WTC11 (cell line): ENCODE measurements around the gene UMODL1. TPM values are rescaled to one million over a fixed set of nuclear protein-coding genes. Genes with fewer than 3 reads are reported as not detected.

Experiments used
- ATAC-seq: fragments of 200-7000 bp; cut with Tn5 transposase; 2 replicates; pipeline ENCODE4 v1.10.0; 2021; ENCODE audit warnings: mild to moderate bottlenecking, moderate library complexity
- CTCF ChIA-PET: fragments of 300-600 bp; sonication (Branson Sonifier 250); formaldehyde crosslinking; loops from one replicate; lab custom pipeline; 2021; ENCODE audit warnings: antibody characterized with exemption; lab: Charles Lee
- POLR2A ChIA-PET: fragments of 350-600 bp; sonication (Branson Sonifier 250); formaldehyde crosslinking; loops from one replicate; lab custom pipeline; 2021; ENCODE audit warnings: antibody characterized with exemption; lab: Charles Lee
- DNase-seq: peaks from one replicate; pipeline ENCODE4 v3.0.0; 2021; ENCODE audit warnings: low spot score
- H3K27ac Mint-ChIP-seq: 2 replicates; pipeline ENCODE4 v1.8.0; 2021; ENCODE audit warnings: mixed read lengths
- H3K27me3 Mint-ChIP-seq: 2 replicates; pipeline ENCODE4 v1.8.0; 2021; ENCODE audit warnings: low read depth, mild to moderate bottlenecking, moderate library complexity, mixed read lengths
- H3K36me3 Mint-ChIP-seq: 2 replicates; pipeline ENCODE4 v1.8.0; 2021; ENCODE audit warnings: mixed read lengths
- H3K4me1 Mint-ChIP-seq: 2 replicates; pipeline ENCODE4 v1.8.0; 2022; ENCODE audit warnings: mixed read lengths
- H3K4me3 Mint-ChIP-seq: 2 replicates; pipeline ENCODE4 v1.8.0; 2021; ENCODE audit warnings: mild to moderate bottlenecking, moderate library complexity, mixed read lengths
- H3K9me3 Mint-ChIP-seq: 2 replicates; pipeline ENCODE4 v1.8.0; 2021; ENCODE audit warnings: mixed read lengths
- ATF6 ChIP-seq: sonication (generic); formaldehyde crosslinking; IDR thresholded peaks from 2 replicates; pipeline ENCODE4 v1.8.1; 2023; ENCODE audit warnings: mild to moderate bottlenecking, missing genetic modification reagents
- HMGXB4 ChIP-seq: sonication (generic); formaldehyde crosslinking; IDR thresholded peaks from 2 replicates; pipeline ENCODE4 v1.8.1; 2023; ENCODE audit warnings: mild to moderate bottlenecking, moderate library complexity, missing genetic modification reagents
- IRF1 ChIP-seq: sonication (generic); formaldehyde crosslinking; IDR thresholded peaks from 2 replicates; pipeline ENCODE4 v1.8.0; 2023; ENCODE audit warnings: missing genetic modification reagents
- JAZF1 ChIP-seq: fragments of 250-450 bp; sonication (Bioruptor Pico); IDR thresholded peaks from 2 replicates; pipeline ENCODE4 v1.9.0; 2021; ENCODE audit warnings: moderate library complexity, mild to moderate bottlenecking, inconsistent platforms
- JUN ChIP-seq: sonication (generic); formaldehyde crosslinking; IDR thresholded peaks from 2 replicates; pipeline ENCODE4 v1.8.0; 2023; ENCODE audit warnings: mild to moderate bottlenecking, missing genetic modification reagents
- NR3C1 ChIP-seq: sonication (generic); formaldehyde crosslinking; conservative IDR thresholded peaks from 2 replicates; pipeline ENCODE4 v1.8.1; 2023; ENCODE audit warnings: low read depth, mild to moderate bottlenecking, missing genetic modification reagents
- PRDM15 ChIP-seq: sonication (generic); formaldehyde crosslinking; IDR thresholded peaks from 2 replicates; pipeline ENCODE4 v1.8.0; 2022; ENCODE audit warnings: missing genetic modification reagents
- TEAD4 ChIP-seq: sonication (generic); formaldehyde crosslinking; IDR thresholded peaks from 2 replicates; pipeline ENCODE4 v1.8.0; 2022; ENCODE audit warnings: mild to moderate bottlenecking, missing genetic modification reagents
- TP53 ChIP-seq: sonication (generic); formaldehyde crosslinking; IDR thresholded peaks from 2 replicates; pipeline ENCODE4 v1.8.1; 2023; ENCODE audit warnings: mild to moderate bottlenecking, missing genetic modification reagents
- ZNF121 ChIP-seq: sonication (generic); formaldehyde crosslinking; IDR thresholded peaks from 2 replicates; pipeline ENCODE4 v1.8.0; 2023; ENCODE audit warnings: missing genetic modification reagents
- ZNF232 ChIP-seq: sonication (generic); formaldehyde crosslinking; IDR thresholded peaks from 2 replicates; pipeline ENCODE4 v1.8.0; 2022; ENCODE audit warnings: mild to moderate bottlenecking, missing genetic modification reagents
- ZNF317 ChIP-seq: sonication (generic); formaldehyde crosslinking; IDR thresholded peaks from 2 replicates; pipeline ENCODE4 v1.8.1; 2023; ENCODE audit warnings: low read depth, mild to moderate bottlenecking, moderate library complexity, missing genetic modification reagents, borderline replicate concordance
- ZNF396 ChIP-seq: fragments of 250-450 bp; sonication (Bioruptor Pico); IDR thresholded peaks from 2 replicates; pipeline ENCODE4 v1.8.0; 2021; ENCODE audit warnings: mild to moderate bottlenecking, moderate library complexity, borderline replicate concordance
- ZSCAN18 ChIP-seq: fragments of 250-450 bp; sonication (Bioruptor Pico); IDR thresholded peaks from 2 replicates; pipeline ENCODE4 v2.1.2; 2022; ENCODE audit warnings: mild to moderate bottlenecking, moderate library complexity
- total RNA-seq: library from RNA; stranded (reverse); gene quantifications from 3 replicates; pipeline ENCODE4 v1.2.3, GENCODE V29; 2021

Gene UMODL1
- total RNA-seq, 1 experiment from 2014 or later: not detected

GRCh38 chr21:42143111-42143510, 72.0 kb downstream of the UMODL1 start:
- no peak overlapping the region for H3K4me3 Mint-ChIP-seq
- no peaks in the 10 kb centered on the region for H3K9me3 Mint-ChIP-seq
- DNase-seq: no peak
- TF ChIP-seq ZNF396 (CRISPR knock-in tag) (no peak), ZNF232 (no peak), IRF1 (CRISPR knock-in tag) (no peak), NR3C1 (CRISPR knock-in tag) (no peak), ZNF317 (CRISPR knock-in tag) (no peak), TP53 (CRISPR knock-in tag) (no peak), ZNF121 (CRISPR knock-in tag) (no peak)
- no peaks in the 10 kb centered on the region for H3K36me3 Mint-ChIP-seq
- ChIA-PET POLR2A (no interaction called here), CTCF (no interaction called here)
- no peak overlapping the region for H3K27ac Mint-ChIP-seq
- ATAC-seq: no peak
- no peaks in the 10 kb centered on the region for H3K27me3 Mint-ChIP-seq
- no peaks in the 10 kb centered on the region for H3K4me1 Mint-ChIP-seq

GRCh38 chr21:42144221-42144620, 73.1 kb downstream of the UMODL1 start:
- POLR2A ChIA-PET: no interaction called here
- CTCF ChIA-PET: interaction anchor here (1.8 to 2.2 kb wide), 3 partner anchors 27 to 194 kb away, joined by 6 to 32 read pairs (median 10); no protein-coding TSS in a partner anchor
- Mint-ChIP-seq H3K27ac (no peak overlapping the region), H3K4me1 (no peaks in the 10 kb centered on the region), H3K9me3 (no peaks in the 10 kb centered on the region), H3K27me3 (no peaks in the 10 kb centered on the region), H3K36me3 (no peaks in the 10 kb centered on the region), H3K4me3 (no peak overlapping the region)
- ATAC-seq: no peak
- TF ChIP-seq ATF6 (CRISPR knock-in tag) (no peak), JUN (CRISPR knock-in tag) (no peak)
- DNase-seq: no peak

GRCh38 chr21:42144679-42145568, 73.8 kb downstream of the UMODL1 start:
- no peak for DNase-seq
- ATAC-seq: no peak
- no peaks in the 10 kb centered on the region for H3K36me3 Mint-ChIP-seq
- TF ChIP-seq HMGXB4: no peak
- TF ChIP-seq JAZF1: no peak
- TF ChIP-seq ZSCAN18 (CRISPR knock-in tag): no peak
- no peak for TF ChIP-seq PRDM15 (CRISPR knock-in tag)
- TF ChIP-seq TEAD4 (CRISPR knock-in tag): no peak
- no peak for TF ChIP-seq NR3C1 (CRISPR knock-in tag)
- TF ChIP-seq, all 79 proteins: peak for 0
- Mint-ChIP-seq H3K27me3 (no peaks in the 10 kb centered on the region), H3K4me3 (no peak overlapping the region), H3K27ac (no peak overlapping the region), H3K4me1 (no peaks in the 10 kb centered on the region), H3K9me3 (no peaks in the 10 kb centered on the region)
- CTCF ChIA-PET: interaction anchor here (0.9 to 2.2 kb wide), 19 partner anchors 10 to 533 kb away, joined by 3 to 32 read pairs (median 5); no protein-coding TSS in a partner anchor
- POLR2A ChIA-PET: no interaction called here
